HG03139 (cell line): Measurements from ENCODE around the gene TRIM37.
"Not testable (repeated sequence)": the region's sequence is repeated elsewhere in the genome, so short reads cannot be mapped to it uniquely, and the experiment has no call there.

Experiments used
- ATAC-seq: cut with Tn5 transposase; IDR thresholded peaks from one replicate; pipeline ENCODE4 v1.9.1; 2021; ENCODE audit not compliant: unreplicated experiment

TRIM37 gene

GRCh38 chr17:58995247-58995940 lies 111.3 kb downstream of the TRIM37 start:
- ATAC-seq = no peak

GRCh38 chr17:58993311-58993710 lies 113.4 kb downstream of the TRIM37 start:
- no peak for ATAC-seq

GRCh38 chr17:58991718-58992331 lies 114.9 kb downstream of the TRIM37 start:
- ATAC-seq = no peak

DNA sequence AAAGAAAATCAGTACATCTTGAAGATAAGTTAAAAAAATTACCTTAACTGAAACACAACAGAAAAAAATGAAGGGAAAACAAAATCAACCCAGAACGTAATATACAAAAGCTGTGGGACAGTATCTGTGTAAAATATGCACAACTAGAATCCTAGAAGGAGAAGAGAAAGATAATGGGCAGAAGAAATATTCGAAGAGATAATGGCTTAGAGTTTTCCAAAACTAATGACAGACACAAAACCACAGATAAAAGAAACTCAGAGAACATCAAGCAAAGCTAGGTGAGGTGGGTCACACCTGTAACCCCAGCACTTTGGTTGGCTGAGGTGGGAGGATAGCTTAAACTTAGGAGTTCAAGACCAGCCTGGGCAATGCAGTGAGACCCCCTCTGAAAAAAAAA lies 117.1 kb downstream of the TRIM37 start:
- no peak for ATAC-seq

GRCh38 chr17:58985971-58986370 lies 120.7 kb downstream of the TRIM37 start:
- ATAC-seq = no peak

- no peak for ATAC-seq
Observed at GRCh38 chr17:58985367-58985766, 121.3 kb downstream of the TRIM37 start.

DNA sequence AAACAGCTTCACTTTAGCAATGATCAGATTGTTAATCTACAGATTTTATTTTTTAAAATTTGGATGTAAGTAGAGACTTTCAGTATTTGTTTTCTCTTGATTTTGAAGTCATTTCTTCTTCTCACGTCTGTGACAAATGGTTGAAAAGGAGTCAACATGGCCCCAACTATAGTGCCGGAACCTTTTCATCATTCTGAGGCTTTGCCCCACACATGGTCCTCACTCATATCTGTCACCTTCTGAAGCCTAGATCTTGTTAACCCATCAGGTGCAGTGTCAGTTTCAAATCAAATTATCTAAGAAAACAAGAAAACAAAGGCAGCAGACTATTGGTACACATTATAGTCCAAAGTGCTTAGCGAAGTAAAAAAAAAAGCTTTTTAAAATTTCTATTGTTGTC lies 124.1 kb downstream of the TRIM37 start:
- no peak for ATAC-seq

DNA sequence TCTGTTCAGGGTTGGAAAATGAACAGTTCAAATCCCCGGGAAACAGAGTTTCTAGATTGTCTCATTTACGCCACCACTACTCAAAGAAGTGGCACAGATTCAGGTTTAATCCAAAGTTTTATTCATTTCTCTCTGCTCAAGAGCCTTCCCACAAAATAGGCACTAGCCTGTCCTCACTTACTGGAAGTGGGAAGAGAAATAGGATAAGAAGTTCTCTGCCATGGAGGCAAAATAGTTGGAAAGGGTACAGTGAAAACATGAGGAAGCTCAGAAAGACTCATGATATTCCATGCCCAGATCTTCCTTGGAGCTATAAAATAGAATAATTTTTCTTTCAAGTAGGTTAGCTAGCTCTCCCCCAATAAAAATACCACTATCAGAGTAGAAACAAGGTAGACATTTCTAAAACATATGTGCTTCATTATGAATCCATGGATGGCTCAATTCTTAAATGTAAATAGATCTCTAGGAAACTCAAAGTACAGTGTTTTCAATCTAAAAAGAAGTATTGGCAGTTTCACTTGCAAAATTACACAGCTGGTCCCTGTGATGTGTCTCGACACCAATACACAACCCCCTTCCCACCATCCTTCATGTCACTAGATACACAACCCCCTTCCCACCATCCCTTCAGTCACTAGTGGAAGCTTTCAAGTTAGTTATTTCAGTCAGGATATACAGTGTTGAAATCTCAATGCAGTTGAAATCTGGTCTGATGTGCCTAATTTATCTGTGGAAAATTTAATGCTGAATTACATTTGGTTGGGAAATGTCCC lies 125.8 kb downstream of the TRIM37 start:
- ATAC-seq = no peak

- no peak for ATAC-seq
Observed at GRCh38 chr17:58976541-58976940, 130.1 kb downstream of the TRIM37 start.

- ATAC-seq = no peak
Observed at GRCh38 chr17:58974354-58974753, 132.3 kb downstream of the TRIM37 start.

GRCh38 chr17:58970609-58971450 lies 135.8 kb downstream of the TRIM37 start:
- no peak for ATAC-seq

- no peak for ATAC-seq
Observed at GRCh38 chr17:58969612-58970011, 137.1 kb downstream of the TRIM37 start.

GRCh38 chr17:58969156-58969555 lies 137.5 kb downstream of the TRIM37 start:
- no peak for ATAC-seq

DNA sequence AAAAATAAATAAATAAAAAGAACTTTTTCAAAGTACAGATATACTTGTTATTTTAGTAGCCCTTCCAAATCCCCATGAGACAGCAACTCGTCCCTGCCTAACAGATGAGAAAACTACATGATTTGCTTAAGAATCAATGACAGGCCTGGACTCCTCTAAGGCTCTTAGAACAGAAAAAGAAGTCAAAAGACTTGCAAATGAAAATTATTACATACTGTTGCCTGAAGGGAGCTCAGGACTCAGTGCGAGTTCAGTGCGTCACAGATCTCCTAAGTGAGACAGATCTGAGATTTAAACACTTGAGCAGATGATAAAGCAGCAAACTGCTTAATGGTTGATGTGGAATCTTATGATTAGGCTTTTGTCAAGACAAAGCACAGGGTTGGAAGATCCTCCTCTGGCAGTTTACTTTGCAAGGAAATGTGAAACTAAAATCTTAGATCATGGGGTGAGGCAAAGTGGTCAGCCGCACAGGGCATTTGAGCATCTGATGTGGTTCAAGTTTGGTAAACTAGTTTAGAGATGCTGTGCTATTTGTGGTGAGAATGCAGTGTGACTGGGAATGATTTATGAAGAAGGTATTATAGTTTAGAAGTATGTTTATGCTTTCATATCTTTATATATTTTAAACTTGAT lies 138.1 kb downstream of the TRIM37 start:
- no peak for ATAC-seq

DNA sequence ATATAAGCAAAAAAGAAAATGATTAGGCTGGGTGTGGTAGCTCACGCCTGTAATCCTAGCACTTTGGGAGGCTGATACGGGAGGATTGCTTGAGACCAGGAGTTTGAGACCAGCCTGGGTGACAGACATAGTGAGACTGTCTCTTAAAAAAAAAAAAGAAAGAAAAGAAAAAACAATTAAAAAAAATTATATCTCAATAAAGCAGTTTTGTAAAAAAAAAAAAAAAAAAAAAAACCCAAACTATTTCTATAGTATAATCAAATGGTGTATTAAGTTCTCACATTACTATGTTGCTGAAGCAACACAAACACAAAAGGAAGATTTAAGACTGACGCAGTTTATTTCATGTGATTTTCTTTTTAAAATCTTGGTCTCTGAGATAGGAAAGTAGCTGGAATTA lies 140.5 kb downstream of the TRIM37 start:
- no peak for ATAC-seq

DNA sequence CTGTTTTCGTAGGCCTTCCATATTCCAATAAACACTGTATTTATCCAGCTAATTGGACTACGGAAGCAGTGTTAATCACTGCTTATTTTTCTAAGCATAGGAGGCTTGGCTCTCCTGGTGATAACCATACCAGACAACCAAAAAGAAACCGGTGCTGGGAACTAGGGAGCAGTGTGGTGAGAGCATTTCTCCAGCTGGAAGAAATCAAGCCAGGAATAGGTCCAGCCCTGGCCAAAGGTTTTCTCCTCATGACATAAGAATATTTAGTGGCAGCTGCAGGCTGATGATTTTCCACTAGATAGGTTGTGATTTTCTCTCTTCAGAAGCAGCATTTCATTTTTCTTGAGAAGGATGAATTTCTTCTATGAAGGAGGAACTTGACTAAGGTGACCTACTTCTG lies 141.5 kb downstream of the TRIM37 start:
- ATAC-seq = no peak

- no peak for ATAC-seq
Observed at GRCh38 chr17:58960068-58960467, 146.6 kb downstream of the TRIM37 start.

DNA sequence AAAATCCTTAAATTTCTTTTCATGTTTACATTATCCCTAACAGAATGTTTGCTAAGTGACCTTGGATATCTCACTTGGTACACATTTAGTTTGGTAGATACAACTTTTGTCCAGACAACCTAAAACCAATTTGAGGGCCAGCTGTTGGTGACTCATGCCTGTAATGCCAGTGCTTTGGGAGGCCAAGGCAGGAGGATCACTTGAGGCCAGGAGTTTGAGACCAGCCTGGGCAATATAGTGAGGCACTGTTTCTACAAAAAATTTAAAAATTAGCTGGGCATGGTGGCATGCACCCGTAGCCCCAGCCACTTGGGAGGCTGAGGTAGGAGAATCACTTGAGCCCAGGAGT lies 149.0 kb downstream of the TRIM37 start:
- not testable (repeated sequence) for ATAC-seq

DNA sequence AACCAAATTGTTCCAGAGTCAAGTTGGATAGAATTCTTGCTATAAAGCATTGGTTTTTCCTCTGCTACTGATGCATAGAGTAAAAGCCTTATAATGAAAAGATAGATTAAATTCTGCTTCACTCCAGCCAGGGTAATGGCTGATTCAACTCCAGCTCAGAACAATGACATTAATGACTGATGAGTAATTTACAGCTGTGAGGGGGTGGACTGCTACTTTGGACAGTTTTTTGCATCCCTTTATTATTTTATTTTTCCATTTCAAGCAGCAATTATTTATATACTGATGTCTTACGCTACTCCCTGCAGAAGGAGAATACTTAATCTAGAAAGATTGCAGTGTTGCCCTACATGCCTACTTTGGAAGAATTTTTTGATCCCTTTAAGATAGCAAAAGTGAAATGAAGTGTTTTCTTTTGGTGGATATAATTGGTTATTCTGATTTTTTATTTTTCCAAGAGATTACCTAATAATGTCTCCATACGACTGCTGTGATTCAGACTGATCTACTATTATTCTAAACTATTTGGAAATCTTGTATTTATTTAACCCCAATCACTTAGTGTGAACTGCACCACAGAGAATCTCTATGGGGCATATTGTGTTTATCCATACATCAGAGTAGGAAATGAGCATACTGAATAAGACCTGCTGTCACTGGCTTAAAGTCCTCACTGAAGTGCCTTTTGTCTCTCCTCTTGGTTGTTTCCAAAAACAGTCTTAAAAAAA lies 149.5 kb downstream of the TRIM37 start:
- no peak for ATAC-seq

- not testable (repeated sequence) for ATAC-seq
Observed at GRCh38 chr17:58954358-58954757, 152.3 kb downstream of the TRIM37 start.
